GM19395 (cell line): Measurements from ENCODE around the gene LSP1.

Experiments used
- ATAC-seq: cut with Tn5 transposase; IDR thresholded peaks from one replicate; pipeline ENCODE4 v1.9.1; 2021; ENCODE audit warnings: mild to moderate bottlenecking, moderate library complexity; ENCODE audit not compliant: unreplicated experiment

LSP1 gene

GRCh38 chr11:1847006-1847735 lies 5.7 kb upstream of the LSP1 start:
- ATAC-seq: no peak

GRCh38 chr11:1847926-1848639 lies 4.8 kb upstream of the LSP1 start:
- no peak for ATAC-seq

- no peak for ATAC-seq
Observed at GRCh38 chr11:1848640-1849430, 4.0 kb upstream of the LSP1 start.

GRCh38 chr11:1851468-1852180 lies 1.3 kb upstream of the LSP1 start:
- ATAC-seq: no peak

- peak; percentile 2 for ATAC-seq
Observed at GRCh38 chr11:1852271-1852876, 510 bp upstream of the LSP1 start.

- no peak for ATAC-seq
Observed at GRCh38 chr11:1853376-1854131, 670 bp downstream of the LSP1 start.

GRCh38 chr11:1854132-1854948 lies 1.5 kb downstream of the LSP1 start:
- peak; percentile 25 for ATAC-seq

GRCh38 chr11:1854949-1855885 lies 2.3 kb downstream of the LSP1 start:
- peak; percentile 45 for ATAC-seq

GRCh38 chr11:1855886-1856265 lies 3.0 kb downstream of the LSP1 start:
- ATAC-seq: no peak

- ATAC-seq: no peak
Observed at GRCh38 chr11:1856306-1857005, 3.6 kb downstream of the LSP1 start.

GRCh38 chr11:1857064-1857463 lies 4.2 kb downstream of the LSP1 start:
- ATAC-seq: no peak

GRCh38 chr11:1858154-1858553 lies 5.3 kb downstream of the LSP1 start:
- no peak for ATAC-seq

GRCh38 chr11:1858576-1858975 lies 5.7 kb downstream of the LSP1 start:
- no peak for ATAC-seq

GRCh38 chr11:1859004-1859403 lies 6.1 kb downstream of the LSP1 start:
- no peak for ATAC-seq

GRCh38 chr11:1860108-1860507 lies 7.2 kb downstream of the LSP1 start:
- no peak for ATAC-seq

- ATAC-seq: no peak
Observed at GRCh38 chr11:1861435-1862411, 8.8 kb downstream of the LSP1 start.
